ENCODE results near the gene CHMP6.

The CHMP6 gene

GRCh38 chr17:80971704-80972304, 19.8 kb upstream of the CHMP6 start:
- DNase-seq = no peak

- no peak for DNase-seq
These were observed 14.9 kb upstream of the CHMP6 start for GRCh38 chr17:80976701-80977100.

- DNase-seq = no peak
These were observed 14.5 kb upstream of the CHMP6 start for GRCh38 chr17:80977172-80977571.

- no peak for DNase-seq
These were observed 12.8 kb upstream of the CHMP6 start for GRCh38 chr17:80978499-80979497.

- no peak for DNase-seq
These were observed 11.9 kb upstream of the CHMP6 start for GRCh38 chr17:80979547-80980378.

GRCh38 chr17:80980397-80981061, 11.1 kb upstream of the CHMP6 start:
- peak; percentile 36 for DNase-seq

GRCh38 chr17:80981062-80981902, 10.4 kb upstream of the CHMP6 start:
- peak; percentile 43 for DNase-seq

- no peak for DNase-seq
These were observed 9.7 kb upstream of the CHMP6 start for GRCh38 chr17:80981929-80982425.

- no peak for DNase-seq
These were observed 9.1 kb upstream of the CHMP6 start for GRCh38 chr17:80982426-80982974.

GRCh38 chr17:80983545-80983944, 8.1 kb upstream of the CHMP6 start:
- DNase-seq = no peak

GRCh38 chr17:80984749-80985148, 6.9 kb upstream of the CHMP6 start:
- no peak for DNase-seq

GRCh38 chr17:80986046-80986445, 5.6 kb upstream of the CHMP6 start:
- DNase-seq = no peak

GRCh38 chr17:80986816-80987475, 4.7 kb upstream of the CHMP6 start:
- no peak for DNase-seq

- DNase-seq = no peak
These were observed 3.6 kb upstream of the CHMP6 start for GRCh38 chr17:80987941-80988461.

GRCh38 chr17:80989586-80989913, 2.1 kb upstream of the CHMP6 start:
- DNase-seq = no peak

- no peak for DNase-seq
These were observed 558 bp upstream of the CHMP6 start for GRCh38 chr17:80990921-80991644.

GRCh38 chr17:80992077-80992947, 671 bp downstream of the CHMP6 start:
- no peak for DNase-seq

GRCh38 chr17:80992948-80993624, 1.4 kb downstream of the CHMP6 start:
- DNase-seq = no peak
